OCI-LY3 (cell line): Measurements from ENCODE around the gene RPEL1.

Source experiments
- EZH2phosphoT487 ChIP-seq: fragments of 200-600 bp; shearing (Covaris generic); IDR thresholded peaks from 2 replicates; pipeline ENCODE4 v1.6.1; 2018; ENCODE audit warnings: antibody characterized with exemption, mixed run types, low read depth
- TF ChIP-seq, protein P1 (sequence below): fragments of 200-600, 300-600 bp; sonication (generic); IDR thresholded peaks from 2 replicates; pipeline ENCODE4 v1.5.1; 2014; ENCODE audit warnings: antibody characterized with exemption, low read length, low read depth

- TF ChIP-seq, protein P1, sequence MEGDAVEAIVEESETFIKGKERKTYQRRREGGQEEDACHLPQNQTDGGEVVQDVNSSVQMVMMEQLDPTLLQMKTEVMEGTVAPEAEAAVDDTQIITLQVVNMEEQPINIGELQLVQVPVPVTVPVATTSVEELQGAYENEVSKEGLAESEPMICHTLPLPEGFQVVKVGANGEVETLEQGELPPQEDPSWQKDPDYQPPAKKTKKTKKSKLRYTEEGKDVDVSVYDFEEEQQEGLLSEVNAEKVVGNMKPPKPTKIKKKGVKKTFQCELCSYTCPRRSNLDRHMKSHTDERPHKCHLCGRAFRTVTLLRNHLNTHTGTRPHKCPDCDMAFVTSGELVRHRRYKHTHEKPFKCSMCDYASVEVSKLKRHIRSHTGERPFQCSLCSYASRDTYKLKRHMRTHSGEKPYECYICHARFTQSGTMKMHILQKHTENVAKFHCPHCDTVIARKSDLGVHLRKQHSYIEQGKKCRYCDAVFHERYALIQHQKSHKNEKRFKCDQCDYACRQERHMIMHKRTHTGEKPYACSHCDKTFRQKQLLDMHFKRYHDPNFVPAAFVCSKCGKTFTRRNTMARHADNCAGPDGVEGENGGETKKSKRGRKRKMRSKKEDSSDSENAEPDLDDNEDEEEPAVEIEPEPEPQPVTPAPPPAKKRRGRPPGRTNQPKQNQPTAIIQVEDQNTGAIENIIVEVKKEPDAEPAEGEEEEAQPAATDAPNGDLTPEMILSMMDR, result no peak
- TF ChIP-seq EZH2phosphoT487, result no peak
Observed at GRCh38 chr10:103224133-103224532, 21.6 kb upstream of the RPEL1 start.
